T-helper 17 cell (primary cell): ENCODE results near the gene ALOX12B. TPM values are rescaled to one million over a fixed set of nuclear protein-coding genes. Genes with fewer than 3 reads are reported as not detected.

ENCODE experiments used
- ATAC-seq: fragments of 150-1000 bp; cut with Tn5 transposase; 2 replicates; pipeline ENCODE4 v1.10.0; 2021; ENCODE audit warnings: mild to moderate bottlenecking, moderate library complexity
- DNase-seq, 3 donors: peaks; one replicate each; pipeline versions ENCODE4 v3.0.0 to v3.0.0-alpha.2; 2020 to 2021
- H3K9me3 ChIP-seq: one replicate; pipeline ENCODE4 v1.7.0; 2013; ENCODE audit warnings: low read length, mild to moderate bottlenecking; ENCODE audit not compliant: control insufficient read depth, poor library complexity, severe bottlenecking
- H3K27ac Mint-ChIP-seq: one replicate; pipeline ENCODE4 v1.8.0; 2022; ENCODE audit warnings: mild to moderate bottlenecking, moderate library complexity, mixed read lengths
- H3K27me3 Mint-ChIP-seq: one replicate; pipeline ENCODE4 v1.8.0; 2022; ENCODE audit warnings: mixed read lengths
- H3K36me3 Mint-ChIP-seq: one replicate; pipeline ENCODE4 v1.8.0; 2022; ENCODE audit warnings: low read depth, mixed read lengths
- H3K4me1 Mint-ChIP-seq: one replicate; pipeline ENCODE4 v1.8.0; 2022; ENCODE audit warnings: mild to moderate bottlenecking, mixed read lengths
- H3K4me3 Mint-ChIP-seq: one replicate; pipeline ENCODE4 v1.8.0; 2022; ENCODE audit warnings: mild to moderate bottlenecking, moderate library complexity, mixed read lengths
- total RNA-seq, 4 donors: library from RNA in 2 of 4; stranded (reverse) in 2 of 4; gene quantifications; one replicate each; pipeline ENCODE4 v1.2.3 and lab custom pipeline; 2022 to 2026

The ALOX12B gene
- total RNA-seq, 2 donors from 2014 or later, result not detected

- peaks cover 51% of the 10 kb centered on the region for H3K27me3 Mint-ChIP-seq
- H3K27ac Mint-ChIP-seq, result peak overlapping the region; percentile 76
- ATAC-seq, result peak; percentile 13
- H3K9me3 ChIP-seq, result no peaks in the 10 kb centered on the region
- peak overlapping the region; percentile 97 for H3K4me3 Mint-ChIP-seq
- peaks cover 71% of the 10 kb centered on the region for H3K4me1 Mint-ChIP-seq
- H3K36me3 Mint-ChIP-seq, result peaks cover 5% of the 10 kb centered on the region
- no peak for DNase-seq
Observed at GRCh38 chr17:8122924-8123694, 35.6 kb upstream of the ALOX12B start.

- ATAC-seq, result no peak
- Mint-ChIP-seq H3K27ac (peak overlapping the region; percentile 76), H3K4me3 (peak overlapping the region; percentile 97), H3K36me3 (peaks cover 5% of the 10 kb centered on the region), H3K4me1 (peaks cover 75% of the 10 kb centered on the region), H3K27me3 (peaks cover 51% of the 10 kb centered on the region)
- no peaks in the 10 kb centered on the region for H3K9me3 ChIP-seq
- no peak for DNase-seq
Observed at GRCh38 chr17:8122422-8122923, 35.0 kb upstream of the ALOX12B start.

DNA sequence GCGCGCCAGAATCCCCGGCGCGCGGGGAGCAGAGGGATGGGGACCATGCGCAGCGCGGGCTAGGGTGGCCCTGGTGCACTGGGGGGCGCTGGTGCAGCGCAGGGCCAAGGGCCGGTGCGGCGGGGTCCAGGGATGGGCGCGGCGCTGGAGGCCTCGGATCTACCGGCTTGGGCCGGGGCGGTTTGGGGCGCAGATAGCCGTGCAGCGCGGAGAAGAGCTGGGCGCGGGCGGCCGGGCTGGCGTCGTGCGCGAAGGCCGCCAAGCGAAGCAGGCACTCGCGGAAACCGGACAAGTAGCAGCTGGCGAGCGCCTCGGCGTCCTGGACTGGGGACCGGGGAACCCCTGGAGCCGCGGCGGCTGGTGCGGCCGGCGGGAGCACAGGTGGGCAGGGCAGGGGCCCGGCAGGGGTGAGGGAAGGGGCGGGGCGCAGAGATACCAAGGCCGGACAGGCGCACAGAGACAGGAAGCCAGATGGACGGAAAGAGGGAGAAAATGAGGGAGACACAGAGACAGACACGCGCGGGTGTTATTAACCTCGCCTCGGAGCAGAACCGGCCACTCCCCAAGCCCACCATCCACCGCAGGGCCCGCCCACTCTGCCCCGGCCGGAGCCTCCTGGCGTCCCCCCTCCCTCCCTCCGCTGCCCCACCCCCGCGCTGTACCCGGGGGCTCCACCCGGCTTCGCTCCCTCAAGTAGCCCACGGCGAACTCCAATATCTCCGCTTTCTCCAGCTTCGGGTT, 34.3 kb upstream of the ALOX12B start:
- ATAC-seq, result no peak
- Mint-ChIP-seq H3K4me1 (peaks cover 71% of the 10 kb centered on the region), H3K27ac (peak overlapping the region; percentile 76), H3K36me3 (peaks cover 5% of the 10 kb centered on the region), H3K27me3 (peaks cover 51% of the 10 kb centered on the region), H3K4me3 (peak overlapping the region; percentile 97)
- no peaks in the 10 kb centered on the region for H3K9me3 ChIP-seq
- DNase-seq, result no peak

DNA sequence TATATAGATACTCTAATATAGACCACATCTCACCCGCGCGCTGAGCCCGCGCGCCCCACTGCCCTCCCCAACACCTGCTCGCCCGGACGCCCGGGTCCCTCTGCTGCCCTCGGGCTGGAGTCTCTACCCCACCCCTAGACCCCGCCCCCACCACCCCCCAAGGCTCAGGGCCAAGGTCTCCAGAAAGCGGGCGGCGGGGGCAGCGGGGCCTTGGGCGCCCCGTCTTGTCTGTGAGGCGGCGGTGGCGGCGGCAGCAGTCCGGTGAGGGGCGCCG, 33.8 kb upstream of the ALOX12B start:
- peak overlapping the region; percentile 99 for H3K27ac Mint-ChIP-seq
- ATAC-seq (no peak), DNase-seq (no peak)
- H3K27me3 Mint-ChIP-seq, result peaks cover 56% of the 10 kb centered on the region
- H3K9me3 ChIP-seq, result no peaks in the 10 kb centered on the region
- peak overlapping the region; percentile 97 for H3K4me3 Mint-ChIP-seq
- H3K4me1 Mint-ChIP-seq, result peaks cover 68% of the 10 kb centered on the region
- peaks cover 5% of the 10 kb centered on the region for H3K36me3 Mint-ChIP-seq

DNA sequence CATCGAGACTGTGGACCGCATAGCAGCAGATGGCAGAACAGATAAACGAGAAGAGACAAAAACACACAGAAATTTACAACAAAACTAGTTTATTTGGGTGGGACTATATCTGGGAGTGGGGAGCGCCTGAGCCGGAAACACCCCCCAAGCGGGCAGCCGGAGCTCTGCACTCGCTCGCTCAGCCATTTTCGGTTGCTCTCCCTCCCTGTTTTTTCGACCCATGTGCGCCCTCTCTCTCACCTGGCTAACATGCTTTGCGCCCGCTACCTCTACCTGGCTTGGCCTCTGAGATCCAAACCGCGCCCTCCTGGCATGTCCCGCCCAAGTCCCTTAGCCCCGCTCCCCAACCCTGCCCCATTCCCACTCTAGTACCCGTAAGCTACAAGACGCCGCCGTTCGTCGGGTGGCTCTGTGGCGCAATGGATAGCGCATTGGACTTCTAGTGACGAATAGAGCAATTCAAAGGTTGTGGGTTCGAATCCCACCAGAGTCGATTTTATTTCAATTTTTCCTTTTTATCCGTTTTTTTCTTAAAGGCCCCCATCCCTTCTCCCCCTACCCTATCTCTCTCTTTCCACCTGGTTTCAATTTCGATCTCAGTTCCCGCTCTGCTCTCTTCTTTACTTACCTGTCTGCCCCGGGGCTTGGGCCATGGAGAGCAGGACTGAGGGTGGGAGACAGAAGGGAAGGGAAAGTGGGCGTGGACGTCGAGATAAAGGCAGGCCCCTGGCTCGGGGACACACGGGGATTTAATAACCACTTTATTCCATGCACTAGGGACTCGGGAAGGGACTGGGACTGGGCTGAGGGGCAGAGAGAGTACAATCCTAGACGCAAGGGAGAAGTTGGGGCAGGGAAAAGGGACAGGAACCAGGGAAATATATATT, 33.2 kb upstream of the ALOX12B start:
- H3K4me1 Mint-ChIP-seq, result peaks cover 63% of the 10 kb centered on the region
- peaks cover 61% of the 10 kb centered on the region for H3K27me3 Mint-ChIP-seq
- peak; percentile 20 for ATAC-seq

GRCh38 chr17:8119581-8120519, 32.3 kb upstream of the ALOX12B start:
- no peaks in the 10 kb centered on the region for H3K9me3 ChIP-seq
- H3K36me3 Mint-ChIP-seq, result peaks cover 2% of the 10 kb centered on the region
- H3K4me1 Mint-ChIP-seq, result peaks cover 58% of the 10 kb centered on the region
- H3K27me3 Mint-ChIP-seq, result peaks cover 63% of the 10 kb centered on the region
- peak overlapping the region; percentile 97 for H3K4me3 Mint-ChIP-seq
- ATAC-seq (peak; percentile 66), DNase-seq (peak in 2 of 3 donors; percentile 60 to 73)
- H3K27ac Mint-ChIP-seq, result peak overlapping the region; percentile 99

More for the DNA sequence above, 33.2 kb upstream of the ALOX12B start:
- DNase-seq, result peak in 2 of 3 donors; percentile 49 to 54
- peak overlapping the region; percentile 99 for H3K27ac Mint-ChIP-seq
- peak overlapping the region; percentile 97 for H3K4me3 Mint-ChIP-seq
- H3K36me3 Mint-ChIP-seq, result peaks cover 5% of the 10 kb centered on the region
- no peaks in the 10 kb centered on the region for H3K9me3 ChIP-seq

DNA sequence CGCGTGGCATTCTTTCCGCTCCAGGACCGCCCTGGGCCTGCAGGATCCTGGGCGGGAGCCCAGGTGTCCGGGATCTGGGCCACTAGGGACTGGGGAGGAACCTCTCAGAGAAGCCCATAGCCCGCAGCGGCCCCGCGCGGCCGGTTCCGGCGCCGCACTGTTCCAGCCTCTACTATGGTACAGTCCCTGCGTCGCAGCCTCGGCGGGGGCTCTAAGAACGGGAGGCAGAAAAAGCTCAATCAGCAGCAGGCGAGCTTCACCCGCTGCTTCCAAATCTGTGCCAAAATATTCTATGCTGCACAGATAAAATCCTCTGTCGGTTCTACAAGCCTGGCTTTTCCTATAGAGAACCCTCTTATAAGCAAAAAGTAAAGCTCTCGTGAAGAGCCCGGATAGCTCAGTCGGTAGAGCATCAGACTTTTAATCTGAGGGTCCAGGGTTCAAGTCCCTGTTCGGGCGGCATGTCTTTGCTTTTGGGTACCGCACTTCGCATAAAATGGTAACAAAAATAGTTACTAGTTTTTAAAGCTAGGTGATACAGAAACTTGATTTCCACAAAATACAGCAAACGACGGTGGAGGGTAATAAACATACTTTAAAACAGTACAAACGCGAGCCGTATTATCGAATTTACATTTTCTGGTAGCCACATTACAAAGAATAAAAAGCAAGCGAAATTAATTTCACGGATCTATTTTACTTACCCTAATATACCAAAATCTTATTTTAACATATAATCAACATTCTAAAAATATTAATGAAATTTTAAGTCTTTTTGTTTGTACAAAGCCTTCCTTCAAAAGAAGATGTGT, 31.5 kb upstream of the ALOX12B start:
- Mint-ChIP-seq H3K27ac (peak overlapping the region; percentile 99), H3K4me1 (peaks cover 50% of the 10 kb centered on the region), H3K27me3 (peaks cover 66% of the 10 kb centered on the region), H3K36me3 (peaks cover 2% of the 10 kb centered on the region), H3K4me3 (peak overlapping the region; percentile 97)
- ATAC-seq (peak; percentile 69), DNase-seq (peak; percentile 73 to 79 (median 74))
- H3K9me3 ChIP-seq, result no peaks in the 10 kb centered on the region

GRCh38 chr17:8117980-8118768, 30.7 kb upstream of the ALOX12B start, which contains the start of gene ALOXE3:
Gene ALOXE3 (minus strand): TSS chr17:8118514. CDS start chr17:8117990, 524 bp downstream.
- peak within 1 kb of the TSS; percentile 99 for H3K27ac Mint-ChIP-seq
- peak; percentile 0 for ATAC-seq
- DNase-seq, result no peak
- peaks cover 67% of the 10 kb centered on the region for H3K27me3 Mint-ChIP-seq
- no peaks in the 10 kb centered on the region for H3K9me3 ChIP-seq
- peak within 1 kb of the TSS; percentile 97 for H3K4me3 Mint-ChIP-seq
- H3K36me3 Mint-ChIP-seq, result peaks cover 2% of the 10 kb centered on the region
- H3K4me1 Mint-ChIP-seq, result peaks cover 43% of the 10 kb centered on the region

- peak overlapping the region; percentile 99 for H3K27ac Mint-ChIP-seq
- ATAC-seq (no peak), DNase-seq (no peak)
- H3K4me3 Mint-ChIP-seq, result peak overlapping the region; percentile 97
- H3K27me3 Mint-ChIP-seq, result peaks cover 65% of the 10 kb centered on the region
- peaks cover 37% of the 10 kb centered on the region for H3K4me1 Mint-ChIP-seq
- no peaks in the 10 kb centered on the region for H3K9me3 ChIP-seq
- peaks cover 2% of the 10 kb centered on the region for H3K36me3 Mint-ChIP-seq
Observed at GRCh38 chr17:8117367-8117979, 30.0 kb upstream of the ALOX12B start.

DNA sequence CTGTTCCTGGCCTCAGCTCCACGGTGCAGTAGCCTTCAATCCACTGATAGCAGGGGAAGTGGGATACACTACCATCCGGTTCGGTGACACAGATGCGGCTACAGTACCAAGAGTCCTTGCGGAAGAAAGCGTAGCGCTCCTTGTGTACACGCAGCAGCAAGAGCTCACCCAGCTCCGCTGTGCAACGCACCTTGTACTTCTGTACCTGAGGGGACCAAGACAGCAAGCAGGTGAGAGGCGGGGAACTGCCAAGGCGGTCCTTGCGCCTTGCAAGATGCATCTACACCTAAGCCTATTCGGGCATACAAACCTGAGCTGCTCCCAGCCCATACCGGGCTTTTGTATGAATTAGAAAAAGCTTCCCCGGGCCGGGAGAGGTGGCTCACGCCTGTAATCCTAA, 29.3 kb upstream of the ALOX12B start:
- Mint-ChIP-seq H3K36me3 (peaks cover 2% of the 10 kb centered on the region), H3K27me3 (peaks cover 63% of the 10 kb centered on the region), H3K4me1 (peaks cover 35% of the 10 kb centered on the region), H3K27ac (no peak overlapping the region), H3K4me3 (no peak overlapping the region)
- DNase-seq (no peak), ATAC-seq (no peak)
- no peaks in the 10 kb centered on the region for H3K9me3 ChIP-seq
